ENCODE measurements around the gene JKAMP. TPM values are rescaled to one million over a fixed set of nuclear protein-coding genes. Genes with fewer than 3 reads are reported as not detected.

The JKAMP gene
- total RNA-seq, 1 donor = 77.4 TPM

GRCh38 chr14:59454139-59454538 lies 30.2 kb upstream of the JKAMP start:
- peak overlapping the region; percentile 12 for H2AFZ ChIP-seq (ENCODE audit: low read length)
- no peaks in the 10 kb centered on the region for H3K9me3 ChIP-seq (ENCODE audit: low read depth, low read length)
- H3K27ac ChIP-seq (ENCODE audit: low read depth, low read length) = peak overlapping the region; percentile 94
- peaks cover 22% of the 10 kb centered on the region for H3K4me1 ChIP-seq (ENCODE audit: insufficient read depth, low read length)
- peak overlapping the region; percentile 49 for H3K4me2 ChIP-seq (ENCODE audit: insufficient read depth, low read length)
- TF ChIP-seq CTCF (IDR thresholded peaks at IDR 0.05; ENCODE audit: extremely low read depth, low read depth, low read length) = no peak
- no peak overlapping the region for H3K4me3 ChIP-seq (ENCODE audit: insufficient read depth, low read length)
- H4K20me1 ChIP-seq (ENCODE audit: insufficient read depth, low read length) = no peaks in the 10 kb centered on the region
- peaks cover 29% of the 10 kb centered on the region for H3K36me3 ChIP-seq (ENCODE audit: insufficient read depth, low read length)
- no peaks in the 10 kb centered on the region for H3K79me2 ChIP-seq (ENCODE audit: insufficient read depth, low read length)
- H3K27me3 ChIP-seq (ENCODE audit: insufficient read depth, low read length) = no peaks in the 10 kb centered on the region
- DNase-seq (ENCODE audit: insufficient read length, low spot score, missing footprints) = peak; percentile 79

GRCh38 chr14:59455411-59455810 lies 28.9 kb upstream of the JKAMP start:
- no peaks in the 10 kb centered on the region for H4K20me1 ChIP-seq (ENCODE audit: insufficient read depth, low read length)
- H3K4me3 ChIP-seq (ENCODE audit: insufficient read depth, low read length) = no peak overlapping the region
- H3K27ac ChIP-seq (ENCODE audit: low read depth, low read length) = peak overlapping the region; percentile 94
- H2AFZ ChIP-seq (ENCODE audit: low read length) = no peak overlapping the region
- no peak for DNase-seq (ENCODE audit: insufficient read length, low spot score, missing footprints)
- H3K36me3 ChIP-seq (ENCODE audit: insufficient read depth, low read length) = peaks cover 37% of the 10 kb centered on the region
- no peaks in the 10 kb centered on the region for H3K79me2 ChIP-seq (ENCODE audit: insufficient read depth, low read length)
- no peaks in the 10 kb centered on the region for H3K27me3 ChIP-seq (ENCODE audit: insufficient read depth, low read length)
- H3K4me2 ChIP-seq (ENCODE audit: insufficient read depth, low read length) = peak overlapping the region; percentile 22
- peaks cover 22% of the 10 kb centered on the region for H3K4me1 ChIP-seq (ENCODE audit: insufficient read depth, low read length)
- no peak for TF ChIP-seq CTCF (IDR thresholded peaks at IDR 0.05; ENCODE audit: extremely low read depth, low read depth, low read length)
- no peaks in the 10 kb centered on the region for H3K9me3 ChIP-seq (ENCODE audit: low read depth, low read length)

GRCh38 chr14:59458486-59458885 lies 25.8 kb upstream of the JKAMP start:
- no peak overlapping the region for H3K27ac ChIP-seq (ENCODE audit: low read depth, low read length)
- no peak for TF ChIP-seq CTCF (IDR thresholded peaks at IDR 0.05; ENCODE audit: extremely low read depth, low read depth, low read length)
- H3K4me1 ChIP-seq (ENCODE audit: insufficient read depth, low read length) = peaks cover 20% of the 10 kb centered on the region
- H3K36me3 ChIP-seq (ENCODE audit: insufficient read depth, low read length) = peaks cover 44% of the 10 kb centered on the region
- H3K79me2 ChIP-seq (ENCODE audit: insufficient read depth, low read length) = no peaks in the 10 kb centered on the region
- H3K4me2 ChIP-seq (ENCODE audit: insufficient read depth, low read length) = no peak overlapping the region
- H3K4me3 ChIP-seq (ENCODE audit: insufficient read depth, low read length) = no peak overlapping the region
- peaks cover under 1% of the 10 kb centered on the region for H4K20me1 ChIP-seq (ENCODE audit: insufficient read depth, low read length)
- DNase-seq (ENCODE audit: insufficient read length, low spot score, missing footprints) = no peak
- H2AFZ ChIP-seq (ENCODE audit: low read length) = no peak overlapping the region
- H3K27me3 ChIP-seq (ENCODE audit: insufficient read depth, low read length) = no peaks in the 10 kb centered on the region
- H3K9me3 ChIP-seq (ENCODE audit: low read depth, low read length) = no peaks in the 10 kb centered on the region

- Histone ChIP-seq H2AFZ (ENCODE audit: low read length) (no peak overlapping the region), H3K4me1 (ENCODE audit: insufficient read depth, low read length) (peaks cover 9% of the 10 kb centered on the region), H3K4me2 (ENCODE audit: insufficient read depth, low read length) (no peak overlapping the region), H3K79me2 (ENCODE audit: insufficient read depth, low read length) (no peaks in the 10 kb centered on the region), H3K4me3 (ENCODE audit: insufficient read depth, low read length) (no peak overlapping the region), H3K9me3 (ENCODE audit: low read depth, low read length) (no peaks in the 10 kb centered on the region), H4K20me1 (ENCODE audit: insufficient read depth, low read length) (peaks cover 7% of the 10 kb centered on the region), H3K27me3 (ENCODE audit: insufficient read depth, low read length) (no peaks in the 10 kb centered on the region), H3K27ac (ENCODE audit: low read depth, low read length) (no peak overlapping the region), H3K36me3 (ENCODE audit: insufficient read depth, low read length) (peaks cover 47% of the 10 kb centered on the region)
- TF ChIP-seq CTCF (IDR thresholded peaks at IDR 0.05; ENCODE audit: extremely low read depth, low read depth, low read length) = no peak
- no peak for DNase-seq (ENCODE audit: insufficient read length, low spot score, missing footprints)
Measured at GRCh38 chr14:59460378-59460777, 23.9 kb upstream of the JKAMP start.
